ENCODE data around the gene TRABD.

DNA sequence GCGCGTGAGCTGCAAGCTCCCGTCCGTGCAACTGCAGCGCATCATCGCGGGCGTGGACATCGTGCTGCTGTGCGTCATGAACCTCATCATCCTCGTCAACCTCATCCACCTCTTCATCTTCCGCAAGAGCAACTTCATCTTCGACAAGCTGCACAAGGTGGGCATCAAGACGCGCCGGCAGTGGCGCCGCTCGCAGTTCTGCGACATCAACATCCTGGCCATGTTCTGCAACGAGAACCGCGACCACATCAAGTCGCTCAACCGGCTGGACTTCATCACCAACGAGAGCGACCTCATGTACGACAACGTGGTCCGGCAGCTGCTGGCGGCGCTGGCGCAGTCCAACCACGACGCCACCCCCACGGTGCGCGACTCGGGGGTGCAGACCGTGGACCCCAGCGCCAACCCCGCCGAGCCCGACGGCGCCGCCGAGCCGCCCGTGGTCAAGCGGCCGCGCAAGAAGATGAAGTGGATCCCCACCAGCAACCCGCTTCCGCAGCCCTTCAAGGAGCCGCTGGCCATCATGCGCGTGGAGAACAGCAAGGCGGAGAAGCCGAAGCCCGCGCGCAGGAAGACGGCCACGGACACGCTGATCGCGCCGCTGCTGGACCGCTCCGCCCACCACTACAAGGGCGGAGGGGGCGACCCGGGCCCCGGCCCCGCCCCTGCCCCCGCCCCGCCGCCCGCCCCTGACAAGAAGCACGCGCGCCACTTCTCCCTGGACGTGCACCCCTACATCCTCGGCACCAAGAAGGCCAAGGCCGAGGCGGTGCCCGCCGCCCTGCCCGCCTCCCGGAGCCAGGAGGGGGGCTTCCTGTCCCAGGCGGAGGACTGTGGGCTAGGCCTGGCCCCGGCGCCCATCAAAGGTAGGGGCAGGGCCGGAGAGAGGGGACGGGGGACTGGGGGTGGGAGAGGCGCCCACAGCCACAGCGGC, 7.9 kb upstream of the TRABD start:
- TF ChIP-seq, protein P1, sequence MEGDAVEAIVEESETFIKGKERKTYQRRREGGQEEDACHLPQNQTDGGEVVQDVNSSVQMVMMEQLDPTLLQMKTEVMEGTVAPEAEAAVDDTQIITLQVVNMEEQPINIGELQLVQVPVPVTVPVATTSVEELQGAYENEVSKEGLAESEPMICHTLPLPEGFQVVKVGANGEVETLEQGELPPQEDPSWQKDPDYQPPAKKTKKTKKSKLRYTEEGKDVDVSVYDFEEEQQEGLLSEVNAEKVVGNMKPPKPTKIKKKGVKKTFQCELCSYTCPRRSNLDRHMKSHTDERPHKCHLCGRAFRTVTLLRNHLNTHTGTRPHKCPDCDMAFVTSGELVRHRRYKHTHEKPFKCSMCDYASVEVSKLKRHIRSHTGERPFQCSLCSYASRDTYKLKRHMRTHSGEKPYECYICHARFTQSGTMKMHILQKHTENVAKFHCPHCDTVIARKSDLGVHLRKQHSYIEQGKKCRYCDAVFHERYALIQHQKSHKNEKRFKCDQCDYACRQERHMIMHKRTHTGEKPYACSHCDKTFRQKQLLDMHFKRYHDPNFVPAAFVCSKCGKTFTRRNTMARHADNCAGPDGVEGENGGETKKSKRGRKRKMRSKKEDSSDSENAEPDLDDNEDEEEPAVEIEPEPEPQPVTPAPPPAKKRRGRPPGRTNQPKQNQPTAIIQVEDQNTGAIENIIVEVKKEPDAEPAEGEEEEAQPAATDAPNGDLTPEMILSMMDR (IDR thresholded peaks at IDR 0.05 in 4 of 5, conservative IDR thresholded peaks at IDR 0.05 in 1 of 5): no peak
- no peak for TF ChIP-seq POLR2A (IDR thresholded peaks at IDR 0.05)

Measured in gastrocnemius medialis (tissue), 4 donors.